ENCODE measurements around the gene RSL1D1. TPM values are rescaled to one million over a fixed set of nuclear protein-coding genes. Genes with fewer than 3 reads are reported as not detected.

The RSL1D1 gene
- total and polyA plus RNA-seq, 10 of the 15 experiments (the other 5 are each of a cell fraction or from before 2014, with no cell fraction given) = 106 to 535 (median 304) TPM

DNA sequence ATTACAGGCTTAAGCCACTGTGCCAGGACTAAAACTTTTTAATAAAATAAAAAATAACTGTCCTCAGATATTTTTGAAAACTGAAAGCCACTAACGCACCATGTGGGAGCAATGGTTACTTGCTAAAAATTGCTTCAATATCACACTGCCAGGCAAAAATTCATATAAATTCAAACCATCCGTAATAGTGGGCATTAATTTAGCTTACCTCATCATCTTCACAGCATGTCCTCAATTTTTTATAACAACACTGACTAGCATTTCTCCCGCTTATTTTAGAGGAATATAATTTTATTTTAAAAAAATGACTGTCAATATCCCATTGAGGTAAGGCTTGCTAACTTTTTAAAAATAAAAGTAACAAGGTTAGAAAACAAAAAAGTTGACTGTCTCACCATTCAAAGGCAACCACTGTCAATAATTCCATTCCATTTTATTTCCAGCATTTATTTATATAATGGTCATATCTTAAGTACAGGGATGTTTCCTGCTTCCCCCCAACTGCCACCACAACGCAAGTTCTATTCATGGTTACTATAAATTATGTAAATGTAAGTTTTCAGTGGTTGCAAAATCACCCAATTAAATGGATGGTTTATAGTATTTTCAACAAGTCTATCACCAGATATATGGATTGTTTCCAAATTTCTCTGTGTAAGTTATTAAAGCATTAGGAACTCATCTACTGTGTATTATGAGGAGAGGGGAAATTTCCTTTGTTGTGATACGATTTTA, 39.1 kb upstream of the RSL1D1 start:
- H3K4me1 ChIP-seq (ENCODE audit: control insufficient read depth, insufficient read depth, low read length) = no peaks in the 10 kb centered on the region
- ATAC-seq = no peak
- SMC1A ChIA-PET (ENCODE audit: uncharacterized antibody, unreplicated experiment) = no interaction called here
- H3K9me3 ChIP-seq (replicated peaks; ENCODE audit: control insufficient read depth, insufficient read depth, low read length) = no peaks in the 10 kb centered on the region
- in situ Hi-C loops (cut with MboI) = no loop called here
- H3K36me3 ChIP-seq (ENCODE audit: control insufficient read depth in 2 of 2, insufficient read depth in 2 of 2, low read length in 1 of 2) = peaks cover 5 to 24% of the 10 kb centered on the region in 2 experiments; a peak in 3 of 4 replicates
- no peak overlapping the region for H3K4me3 ChIP-seq
- WGBS (ENCODE audit: insufficient coverage, insufficient replicate concordance, low lambda C conversion rate, missing lambda C conversion rate) = 86% methylated on average over 5 of the region's 5 CpGs
- H4K20me1 ChIP-seq (ENCODE audit: control insufficient read depth, insufficient read depth) = no peaks in the 10 kb centered on the region
- no peak overlapping the region for H2AFZ ChIP-seq (ENCODE audit: control insufficient read depth, low read depth, low read length)
- BruUV-seq (replicated peaks) = TSS peak; percentile 62
- H3K27me3 ChIP-seq (replicated peaks in 1 of 2; ENCODE audit: control insufficient read depth in 2 of 2, insufficient read depth in 2 of 2, low read length in 1 of 2) = no peaks in the 10 kb centered on the region
- H3K4me2 ChIP-seq (ENCODE audit: control insufficient read depth, insufficient read depth) = no peak overlapping the region
- no peak overlapping the region for H3K9ac ChIP-seq (ENCODE audit: control insufficient read depth, insufficient read depth, low read length)
- POLR2A ChIA-PET = no interaction called here
- TF ChIP-seq ZBTB40 (IDR thresholded peaks at IDR 0.05; ENCODE audit: borderline replicate concordance) (no peak), IRF4 (IDR thresholded peaks at IDR 0.05; ENCODE audit: low read depth, low read length) (no peak)
- RAD21 ChIA-PET (ENCODE audit: unreplicated experiment) = no interaction called here
- intact Hi-C loops (cut with micrococcal nuclease; ENCODE audit: unreplicated experiment) = no loop called here
- no peaks in the 10 kb centered on the region for H3K79me2 ChIP-seq (ENCODE audit: control insufficient read depth, insufficient read depth, low read length)
- DNase-seq (ENCODE audit: low read depth, low spot score) = no peak
- no peak for FAIRE-seq
- CTCF ChIA-PET = no interaction called here
- no peak overlapping the region for H3K27ac ChIP-seq (ENCODE audit: control insufficient read depth, insufficient read depth)

Data from GM12878 (cell line).